Measurements from ENCODE around the gene M6PR.

- TF ChIP-seq EP300 (IDR thresholded peaks at IDR 0.05) (no peak), POLR2A (IDR thresholded peaks at IDR 0.05; ENCODE audit: low read depth) (no peak), POLR2AphosphoS5 (IDR thresholded peaks at IDR 0.05) (no peak)
These were observed 44.8 kb downstream of the M6PR start for GRCh38 chr12:8904665-8905064.
